ENCODE data around the gene NEK1. TPM values are rescaled to one million over a fixed set of nuclear protein-coding genes. Genes with fewer than 3 reads are reported as not detected.

Gene NEK1
- total RNA-seq, 2 donors from 2014 or later = 9.8 to 20.6 TPM

- no peaks in the 10 kb centered on the region for H3K27me3 Mint-ChIP-seq
- H3K36me3 Mint-ChIP-seq = no peaks in the 10 kb centered on the region
- H3K4me1 Mint-ChIP-seq (ENCODE audit: low read depth in 2 of 2) = peaks cover 40 to 54% of the 10 kb centered on the region in 2 donors
- peak within 1 kb of the TSS; percentile 94 to 99 for H3K27ac Mint-ChIP-seq
- peak; percentile 98 for DNase-seq (ENCODE audit: low spot score)
- peak within 1 kb of the TSS; percentile 99 for H3K4me3 Mint-ChIP-seq
- ATAC-seq = peak; percentile 98 to 99
- H3K9me3 Mint-ChIP-seq = no peaks in the 10 kb centered on the region
Observed at GRCh38 chr4:169619958-169620879, 7.8 kb upstream of the NEK1 start, which contains the start of gene CLCN3. Gene CLCN3 (plus strand): TSS chr4:169620578. CDS start chr4:169635929, 15,351 bp downstream.

GRCh38 chr4:169619518-169619957 lies 7.2 kb upstream of the NEK1 start:
- Mint-ChIP-seq H3K27me3 (no peaks in the 10 kb centered on the region), H3K4me3 (peak overlapping the region; percentile 99), H3K27ac (peak overlapping the region; percentile 94 to 99), H3K36me3 (no peaks in the 10 kb centered on the region), H3K9me3 (no peaks in the 10 kb centered on the region), H3K4me1 (ENCODE audit: low read depth in 2 of 2) (peaks cover 40 to 50% of the 10 kb centered on the region in 2 donors)
- DNase-seq (ENCODE audit: low spot score) (no peak), ATAC-seq (peak in 1 of 2 donors; percentile 34)

- Mint-ChIP-seq H3K27me3 (no peaks in the 10 kb centered on the region), H3K4me3 (peak overlapping the region; percentile 99), H3K4me1 (ENCODE audit: low read depth in 2 of 2) (peaks cover 40 to 50% of the 10 kb centered on the region in 2 donors), H3K36me3 (no peaks in the 10 kb centered on the region), H3K9me3 (no peaks in the 10 kb centered on the region), H3K27ac (peak overlapping the region; percentile 94 to 99)
- no peak for DNase-seq (ENCODE audit: low spot score)
- ATAC-seq = no peak
Observed at GRCh38 chr4:169618986-169619385, 6.6 kb upstream of the NEK1 start.

- no peaks in the 10 kb centered on the region for H3K9me3 Mint-ChIP-seq
- H3K4me3 Mint-ChIP-seq = peak overlapping the region; percentile 99
- no peak for DNase-seq (ENCODE audit: low spot score)
- no peaks in the 10 kb centered on the region for H3K36me3 Mint-ChIP-seq
- H3K27me3 Mint-ChIP-seq = no peaks in the 10 kb centered on the region
- ATAC-seq = no peak
- peak overlapping the region; percentile 94 to 99 for H3K27ac Mint-ChIP-seq
- peaks cover 37 to 47% of the 10 kb centered on the region in 2 donors for H3K4me1 Mint-ChIP-seq (ENCODE audit: low read depth in 2 of 2)
Observed at GRCh38 chr4:169618286-169618685, 5.9 kb upstream of the NEK1 start.

GRCh38 chr4:169617306-169617705 lies 4.9 kb upstream of the NEK1 start:
- ATAC-seq (no peak), DNase-seq (ENCODE audit: low spot score) (no peak)
- Mint-ChIP-seq H3K36me3 (no peaks in the 10 kb centered on the region), H3K27me3 (no peaks in the 10 kb centered on the region), H3K9me3 (no peaks in the 10 kb centered on the region), H3K4me1 (ENCODE audit: low read depth in 2 of 2) (peaks cover 40 to 49% of the 10 kb centered on the region in 2 donors), H3K4me3 (no peak overlapping the region), H3K27ac (no peak overlapping the region)

- Mint-ChIP-seq H3K4me3 (no peak overlapping the region), H3K9me3 (no peaks in the 10 kb centered on the region)
- ATAC-seq = no peak
Observed at GRCh38 chr4:169616846-169617245, 4.5 kb upstream of the NEK1 start.

GRCh38 chr4:169615467-169616106 lies 3.2 kb upstream of the NEK1 start:
- H3K27ac Mint-ChIP-seq = peak overlapping the region in 1 of 2 donors; percentile 17

More at GRCh38 chr4:169616846-169617245, 4.5 kb upstream of the NEK1 start:
- DNase-seq (ENCODE audit: low spot score) = no peak
- H3K27me3 Mint-ChIP-seq = no peaks in the 10 kb centered on the region
- H3K4me1 Mint-ChIP-seq (ENCODE audit: low read depth in 2 of 2) = peaks cover 37 to 47% of the 10 kb centered on the region in 2 donors
- no peak overlapping the region for H3K27ac Mint-ChIP-seq
- H3K36me3 Mint-ChIP-seq = no peaks in the 10 kb centered on the region

GRCh38 chr4:169612871-169613859 lies 782 bp upstream of the NEK1 start:
- Mint-ChIP-seq H3K27me3 (no peaks in the 10 kb centered on the region), H3K9me3 (no peaks in the 10 kb centered on the region), H3K4me1 (ENCODE audit: low read depth in 2 of 2) (peaks cover 27 to 37% of the 10 kb centered on the region in 2 donors), H3K36me3 (no peaks in the 10 kb centered on the region), H3K27ac (peak overlapping the region; percentile 96 to 99), H3K4me3 (peak overlapping the region; percentile 98)
- ATAC-seq = peak; percentile 47 to 58
- DNase-seq (ENCODE audit: low spot score) = no peak

More at GRCh38 chr4:169615467-169616106, 3.2 kb upstream of the NEK1 start:
- ATAC-seq = no peak
- no peaks in the 10 kb centered on the region for H3K27me3 Mint-ChIP-seq
- peaks cover 43 to 49% of the 10 kb centered on the region in 2 donors for H3K4me1 Mint-ChIP-seq (ENCODE audit: low read depth in 2 of 2)
- H3K9me3 Mint-ChIP-seq = no peaks in the 10 kb centered on the region
- no peaks in the 10 kb centered on the region for H3K36me3 Mint-ChIP-seq
- DNase-seq (ENCODE audit: low spot score) = no peak
- H3K4me3 Mint-ChIP-seq = no peak overlapping the region

GRCh38 chr4:169611157-169611556 lies 1.2 kb downstream of the NEK1 start:
- H3K27ac Mint-ChIP-seq = peak overlapping the region; percentile 96 to 99
- ATAC-seq (no peak), DNase-seq (ENCODE audit: low spot score) (no peak)
- peaks cover 20 to 39% of the 10 kb centered on the region in 2 donors for H3K4me1 Mint-ChIP-seq (ENCODE audit: low read depth in 2 of 2)
- peak overlapping the region; percentile 98 for H3K4me3 Mint-ChIP-seq
- no peaks in the 10 kb centered on the region for H3K36me3 Mint-ChIP-seq
- H3K27me3 Mint-ChIP-seq = no peaks in the 10 kb centered on the region
- no peaks in the 10 kb centered on the region for H3K9me3 Mint-ChIP-seq

- no peaks in the 10 kb centered on the region for H3K36me3 Mint-ChIP-seq
- peaks cover 8 to 27% of the 10 kb centered on the region in 2 donors for H3K4me1 Mint-ChIP-seq (ENCODE audit: low read depth in 2 of 2)
- H3K27ac Mint-ChIP-seq = peak overlapping the region; percentile 60 to 88
- H3K27me3 Mint-ChIP-seq = no peaks in the 10 kb centered on the region
- peak overlapping the region; percentile 40 for H3K4me3 Mint-ChIP-seq
- H3K9me3 Mint-ChIP-seq = no peaks in the 10 kb centered on the region
- DNase-seq (ENCODE audit: low spot score) (no peak), ATAC-seq (no peak)
Observed at GRCh38 chr4:169604903-169605331, 7.5 kb downstream of the NEK1 start.

GRCh38 chr4:169604131-169604900 lies 8.1 kb downstream of the NEK1 start:
- Mint-ChIP-seq H3K27ac (peak overlapping the region; percentile 60 to 88), H3K4me3 (peak overlapping the region; percentile 40), H3K27me3 (no peaks in the 10 kb centered on the region), H3K4me1 (ENCODE audit: low read depth in 2 of 2) (peaks cover 8 to 27% of the 10 kb centered on the region in 2 donors), H3K9me3 (no peaks in the 10 kb centered on the region), H3K36me3 (no peaks in the 10 kb centered on the region)
- ATAC-seq (peak; percentile 73 to 92), DNase-seq (ENCODE audit: low spot score) (no peak)

GRCh38 chr4:169603312-169603711 lies 9.1 kb downstream of the NEK1 start:
- Mint-ChIP-seq H3K27me3 (no peaks in the 10 kb centered on the region), H3K4me1 (ENCODE audit: low read depth in 2 of 2) (peaks cover 8 to 27% of the 10 kb centered on the region in 2 donors), H3K27ac (no peak overlapping the region), H3K36me3 (no peaks in the 10 kb centered on the region), H3K9me3 (no peaks in the 10 kb centered on the region), H3K4me3 (no peak overlapping the region)
- no peak for DNase-seq (ENCODE audit: low spot score)
- ATAC-seq = no peak
